Calu3 (cell line): ENCODE measurements around the gene MKNK1. TPM values are rescaled to one million over a fixed set of nuclear protein-coding genes. Genes with fewer than 3 reads are reported as not detected.

ENCODE experiments used
- BruUV-seq: library from RNA; stranded (reverse); fragments of 400-500 nt; replicated peaks from 2 replicates; lab custom pipeline; 2021; lab: Mats Ljungman, UMichigan
- CTCF ChIA-PET: fragments of 300-600 bp; sonication (Branson Sonifier 250); formaldehyde crosslinking; loops from one replicate; lab custom pipeline; 2022; ENCODE audit warnings: antibody characterized with exemption; lab: Charles Lee
- DNase-seq: peaks from one replicate; pipeline ENCODE4 v3.0.0; 2022
- H3K27ac Mint-ChIP-seq: one replicate; pipeline ENCODE4 v1.8.0; 2022; ENCODE audit warnings: mixed read lengths; ENCODE audit not compliant: unreplicated experiment
- H3K27me3 Mint-ChIP-seq: one replicate; pipeline ENCODE4 v1.8.0; 2022; ENCODE audit warnings: mixed read lengths; ENCODE audit not compliant: unreplicated experiment
- H3K36me3 Mint-ChIP-seq: one replicate; pipeline ENCODE4 v1.8.0; 2022; ENCODE audit warnings: mild to moderate bottlenecking, moderate library complexity, mixed read lengths; ENCODE audit not compliant: insufficient read depth, unreplicated experiment
- H3K4me1 Mint-ChIP-seq: one replicate; pipeline ENCODE4 v1.8.0; 2022; ENCODE audit warnings: mild to moderate bottlenecking, low read depth, mixed read lengths; ENCODE audit not compliant: unreplicated experiment
- H3K4me3 Mint-ChIP-seq: one replicate; pipeline ENCODE4 v1.8.0; 2022; ENCODE audit warnings: mild to moderate bottlenecking, low read depth, moderate library complexity, mixed read lengths; ENCODE audit not compliant: unreplicated experiment
- H3K9me3 Mint-ChIP-seq: one replicate; pipeline ENCODE4 v1.8.0; 2022; ENCODE audit warnings: low read depth, mixed read lengths; ENCODE audit not compliant: unreplicated experiment
- CTCF ChIP-seq: fragments of 200-600 bp; IDR thresholded peaks from one replicate; pipeline ENCODE4 v1.8.0; 2022; ENCODE audit warnings: antibody characterized with exemption; ENCODE audit not compliant: unreplicated experiment
- intact Hi-C: fragments of 100-400 bp; cut with micrococcal nuclease; formaldehyde crosslinking; loops from one replicate; pipeline ENCODE4 v1.10.0; 2022; ENCODE audit not compliant: unreplicated experiment
- total RNA-seq: library from RNA; stranded (reverse); gene quantifications from 2 replicates; pipeline ENCODE4 v1.2.3, GENCODE V29; 2022

Gene MKNK1
- total RNA-seq, 1 experiment from 2014 or later, result 29.6 TPM

GRCh38 chr1:46585312-46585938, 18.6 kb downstream of the MKNK1 start:
- no peak overlapping the region for H3K27ac Mint-ChIP-seq
- intact Hi-C loops, result no loop called here
- H3K36me3 Mint-ChIP-seq, result peaks cover 12% of the 10 kb centered on the region
- no peaks in the 10 kb centered on the region for H3K27me3 Mint-ChIP-seq
- no peak for TF ChIP-seq CTCF
- CTCF ChIA-PET, result no interaction called here
- no peaks in the 10 kb centered on the region for H3K4me1 Mint-ChIP-seq
- BruUV-seq, result no TSS peak
- no peak overlapping the region for H3K4me3 Mint-ChIP-seq
- DNase-seq, result no peak
- peaks cover 2% of the 10 kb centered on the region for H3K9me3 Mint-ChIP-seq

DNA sequence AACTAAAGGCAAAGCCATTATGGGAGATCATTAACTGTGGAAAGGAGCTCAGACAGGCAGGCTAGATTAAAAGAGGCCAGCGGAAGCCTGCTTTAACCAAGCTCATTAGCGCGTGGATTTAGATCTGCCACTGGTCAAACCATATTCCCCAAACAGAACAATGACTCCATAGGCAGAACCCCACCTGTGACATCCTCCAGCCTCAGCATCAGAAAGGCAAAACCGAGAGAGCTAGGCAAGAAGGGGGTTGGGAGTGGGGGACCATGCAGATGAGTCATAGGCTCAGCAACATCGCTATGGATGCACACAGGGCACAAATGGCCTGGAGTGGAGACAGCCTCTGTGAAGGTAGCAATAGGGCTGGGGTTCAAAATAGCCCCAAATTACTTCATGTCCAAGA, 20.6 kb downstream of the MKNK1 start:
- intact Hi-C loops, result no loop called here
- H3K4me1 Mint-ChIP-seq, result no peaks in the 10 kb centered on the region
- CTCF ChIA-PET, result no interaction called here
- H3K4me3 Mint-ChIP-seq, result no peak overlapping the region
- BruUV-seq, result no TSS peak
- no peaks in the 10 kb centered on the region for H3K9me3 Mint-ChIP-seq
- H3K27ac Mint-ChIP-seq, result no peak overlapping the region
- H3K36me3 Mint-ChIP-seq, result peaks cover 8% of the 10 kb centered on the region
- no peaks in the 10 kb centered on the region for H3K27me3 Mint-ChIP-seq
- TF ChIP-seq CTCF, result no peak
- DNase-seq, result no peak

DNA sequence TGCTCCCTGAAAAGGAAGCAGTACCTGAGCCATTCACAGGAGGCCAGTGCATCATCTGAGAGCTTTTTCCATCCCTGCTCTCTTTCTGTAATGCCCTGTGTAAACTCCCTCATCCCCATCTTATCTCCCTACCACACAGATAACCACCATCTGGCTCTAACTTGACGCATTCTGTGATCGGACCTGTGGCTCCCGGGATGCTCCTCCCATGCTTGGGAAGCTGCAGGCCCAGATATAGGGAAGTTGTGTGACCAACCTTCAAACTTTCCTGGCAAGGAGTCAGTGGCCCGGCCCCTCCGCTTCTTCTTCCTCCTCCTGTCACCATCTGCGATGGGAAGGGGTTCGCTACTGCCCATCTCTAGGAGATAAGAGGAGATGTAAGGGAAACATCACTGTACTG, 21.1 kb downstream of the MKNK1 start:
- Mint-ChIP-seq H3K4me1 (no peaks in the 10 kb centered on the region), H3K27me3 (no peaks in the 10 kb centered on the region), H3K9me3 (no peaks in the 10 kb centered on the region), H3K36me3 (peaks cover 8% of the 10 kb centered on the region), H3K27ac (no peak overlapping the region), H3K4me3 (no peak overlapping the region)
- BruUV-seq, result no TSS peak
- no peak for DNase-seq
- CTCF ChIA-PET, result interaction anchor here (1.7 kb wide), 1 partner anchor 48 kb away, joined by 4 read pairs; a partner anchor contains a TSS
- TF ChIP-seq CTCF, result no peak
- intact Hi-C loops, result no loop called here

- H3K27me3 Mint-ChIP-seq, result no peaks in the 10 kb centered on the region
- BruUV-seq, result no TSS peak
- DNase-seq, result no peak
- H3K36me3 Mint-ChIP-seq, result peaks cover 8% of the 10 kb centered on the region
- H3K27ac Mint-ChIP-seq, result no peak overlapping the region
- intact Hi-C loops, result no loop called here
- CTCF ChIA-PET, result interaction anchor here (1.7 kb wide), 1 partner anchor 47 kb away, joined by 4 read pairs; a partner anchor contains a TSS
- H3K9me3 Mint-ChIP-seq, result no peaks in the 10 kb centered on the region
- H3K4me3 Mint-ChIP-seq, result no peak overlapping the region
- H3K4me1 Mint-ChIP-seq, result no peaks in the 10 kb centered on the region
- no peak for TF ChIP-seq CTCF
These were observed 22.2 kb downstream of the MKNK1 start for GRCh38 chr1:46581681-46582455.
